Cardiac fibroblast (primary cell): ENCODE measurements around the gene DCX.

Experiments used
- DNase-seq, 2 donors: peaks; one replicate each; pipeline versions ENCODE4 v3.0.0 to v3.0.0-alpha.2; 2010; ENCODE audit warnings: low read depth in 2 of 2
- H3K4me3 ChIP-seq, 2 donors: replicated peaks in 1 of 2; 1 replicate in 1 of 2; 2 replicates in 1 of 2; pipeline ENCODE4 v1.5.1; 2011; ENCODE audit warnings: low read depth in 2 of 2, low read length in 2 of 2, mild to moderate bottlenecking in 2 of 2, moderate library complexity in 1 of 2
- CTCF ChIP-seq: IDR thresholded peaks from one replicate; pipeline ENCODE4 v1.5.1; 2011; ENCODE audit warnings: low read depth, mild to moderate bottlenecking, low read length, inconsistent platforms

DCX gene

GRCh38 chrX:111411983-111412382 lies at the start of gene DCX:
DCX (minus strand) TSS chrX:111412192; CDS start chrX:111410398, 1,794 bp downstream.
- no peak within 1 kb of the TSS for H3K4me3 ChIP-seq
- DNase-seq = no peak
- no peak for TF ChIP-seq CTCF

- no peak overlapping the region for H3K4me3 ChIP-seq
- no peak for DNase-seq
Measured at GRCh38 chrX:111460607-111461006, 48.6 kb upstream of the DCX start.

GRCh38 chrX:111447298-111447697 lies 35.3 kb upstream of the DCX start:
- no peak overlapping the region for H3K4me3 ChIP-seq
- no peak for TF ChIP-seq CTCF
- peak in 1 of 2 donors; percentile 0 for DNase-seq

More at GRCh38 chrX:111460607-111461006, 48.6 kb upstream of the DCX start:
- no peak for TF ChIP-seq CTCF

GRCh38 chrX:111445485-111445884 lies 33.5 kb upstream of the DCX start:
- TF ChIP-seq CTCF = peak; percentile 33
- H3K4me3 ChIP-seq = no peak overlapping the region
- DNase-seq = peak; percentile 42 to 50

GRCh38 chrX:111444881-111445280 lies 32.9 kb upstream of the DCX start:
- no peak for DNase-seq
- no peak overlapping the region for H3K4me3 ChIP-seq
- no peak for TF ChIP-seq CTCF

- no peak for TF ChIP-seq CTCF
- DNase-seq = no peak
- H3K4me3 ChIP-seq = no peak overlapping the region
Measured at GRCh38 chrX:111443946-111444345, 32.0 kb upstream of the DCX start.

- no peak for TF ChIP-seq CTCF
- no peak for DNase-seq
- no peak overlapping the region for H3K4me3 ChIP-seq
Measured at GRCh38 chrX:111442791-111443190, 30.8 kb upstream of the DCX start.
